Measurements from ENCODE around the gene ITGA11.

Gene ITGA11

DNA sequence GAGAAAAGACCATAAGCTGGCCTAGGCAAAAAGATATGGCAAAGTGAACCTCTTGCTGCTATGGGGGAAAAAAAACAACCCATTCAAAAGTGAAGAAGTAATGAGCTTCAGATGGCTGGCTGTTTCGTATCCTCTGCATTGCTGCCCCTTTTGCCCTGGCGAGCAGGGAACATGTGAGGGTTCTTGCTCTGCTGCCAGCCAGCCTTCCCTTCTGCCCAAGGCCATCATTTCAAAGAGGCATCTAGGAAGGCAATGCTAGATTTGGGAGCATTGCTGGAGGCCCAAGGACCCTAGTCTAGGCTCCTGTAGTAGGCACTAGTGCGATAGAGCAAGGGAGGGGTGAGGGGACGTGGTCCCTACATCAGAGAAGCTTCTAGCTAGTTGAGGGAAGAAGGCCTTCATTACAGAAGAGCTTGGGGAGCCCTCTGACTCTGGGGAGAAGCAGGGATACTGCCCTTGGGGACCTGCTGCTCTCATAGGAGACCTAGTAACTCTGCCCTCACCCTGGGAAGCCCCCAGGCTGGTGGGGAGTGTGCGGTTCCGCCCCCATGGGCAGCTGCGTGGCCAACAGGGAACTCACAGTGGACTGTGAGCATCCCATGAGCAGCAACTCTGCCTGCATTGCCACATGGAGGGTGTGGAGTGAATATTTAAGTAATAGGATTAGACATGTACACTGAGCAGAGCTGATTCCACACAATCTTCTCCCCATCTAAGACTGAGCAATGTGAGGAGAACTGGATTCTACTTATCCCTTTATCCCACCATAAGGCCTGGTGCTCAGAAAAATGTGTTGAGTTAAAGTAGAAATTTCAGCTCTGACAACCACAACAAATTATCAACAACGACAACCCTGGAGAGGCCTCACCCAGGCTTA is 21.3 kb downstream of the ITGA11 start:
- in situ Hi-C loops (cut with HindIII; ENCODE audit: low pct_unique_long_range_greater_than_20kb, low sequenced_read_pairs) = no loop called here
- TF ChIP-seq JUND (IDR thresholded peaks at IDR 0.05; ENCODE audit: low read depth) = no peak
- DNase-seq (ENCODE audit: low read depth in 1 of 2, low spot score in 1 of 2) = no peak

DNA sequence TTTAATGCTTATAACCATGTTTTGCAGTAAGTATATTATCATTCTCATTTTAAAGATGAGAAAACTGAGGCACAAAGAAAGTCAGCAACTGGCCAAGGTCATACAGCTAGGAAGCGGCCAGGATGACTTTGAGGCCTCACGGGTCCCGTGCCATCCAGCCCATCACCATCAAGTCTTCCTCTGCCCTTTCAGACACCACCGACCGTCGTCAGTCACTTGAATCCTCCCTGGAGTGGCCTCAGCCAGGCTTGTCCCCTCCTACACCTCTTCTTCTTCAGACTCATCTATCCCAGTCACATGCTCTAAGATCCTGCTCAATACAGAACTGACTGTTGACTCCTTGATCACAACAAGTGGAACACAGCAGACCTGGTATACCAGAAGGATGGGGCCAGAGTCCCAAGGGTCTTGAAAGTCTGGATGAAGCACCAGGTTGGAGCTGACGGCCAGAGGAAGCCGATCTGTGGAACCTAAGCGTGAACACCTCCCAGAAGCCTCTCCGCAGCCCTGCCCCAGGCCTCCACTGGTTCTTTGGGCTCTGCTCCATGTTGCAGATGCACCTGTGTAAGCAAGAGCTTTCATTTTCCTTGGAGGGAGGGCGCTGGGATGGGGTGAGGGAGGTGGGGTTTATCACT is 22.1 kb downstream of the ITGA11 start:
- in situ Hi-C loops (cut with HindIII; ENCODE audit: low pct_unique_long_range_greater_than_20kb, low sequenced_read_pairs) = no loop called here
- DNase-seq (ENCODE audit: low read depth in 1 of 2, low spot score in 1 of 2) = no peak
- no peak for TF ChIP-seq JUND (IDR thresholded peaks at IDR 0.05; ENCODE audit: low read depth)

DNA sequence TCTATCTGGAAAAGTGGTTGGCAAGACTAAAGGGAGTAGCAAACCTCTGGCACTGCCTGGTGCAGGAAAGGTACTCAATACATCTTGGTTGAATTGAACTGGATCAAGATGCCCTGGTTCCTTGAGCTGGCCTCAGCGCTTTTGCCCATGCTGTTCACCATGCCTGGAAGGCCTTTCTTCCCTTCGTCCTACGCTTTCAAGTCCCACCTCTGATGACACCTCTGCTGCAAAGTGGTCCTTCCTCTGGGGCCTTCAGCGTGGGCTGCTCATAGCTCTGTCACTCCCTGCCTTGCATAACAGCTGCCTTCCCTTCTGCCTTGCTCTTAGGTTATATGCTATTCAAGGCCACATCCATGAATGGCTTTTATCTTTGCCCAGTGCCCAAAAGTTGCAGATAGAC is 23.0 kb downstream of the ITGA11 start:
- in situ Hi-C loops (cut with HindIII; ENCODE audit: low pct_unique_long_range_greater_than_20kb, low sequenced_read_pairs) = no loop called here
- TF ChIP-seq JUND (IDR thresholded peaks at IDR 0.05; ENCODE audit: low read depth) = no peak
- no peak for DNase-seq (ENCODE audit: low read depth in 1 of 2, low spot score in 1 of 2)

DNA sequence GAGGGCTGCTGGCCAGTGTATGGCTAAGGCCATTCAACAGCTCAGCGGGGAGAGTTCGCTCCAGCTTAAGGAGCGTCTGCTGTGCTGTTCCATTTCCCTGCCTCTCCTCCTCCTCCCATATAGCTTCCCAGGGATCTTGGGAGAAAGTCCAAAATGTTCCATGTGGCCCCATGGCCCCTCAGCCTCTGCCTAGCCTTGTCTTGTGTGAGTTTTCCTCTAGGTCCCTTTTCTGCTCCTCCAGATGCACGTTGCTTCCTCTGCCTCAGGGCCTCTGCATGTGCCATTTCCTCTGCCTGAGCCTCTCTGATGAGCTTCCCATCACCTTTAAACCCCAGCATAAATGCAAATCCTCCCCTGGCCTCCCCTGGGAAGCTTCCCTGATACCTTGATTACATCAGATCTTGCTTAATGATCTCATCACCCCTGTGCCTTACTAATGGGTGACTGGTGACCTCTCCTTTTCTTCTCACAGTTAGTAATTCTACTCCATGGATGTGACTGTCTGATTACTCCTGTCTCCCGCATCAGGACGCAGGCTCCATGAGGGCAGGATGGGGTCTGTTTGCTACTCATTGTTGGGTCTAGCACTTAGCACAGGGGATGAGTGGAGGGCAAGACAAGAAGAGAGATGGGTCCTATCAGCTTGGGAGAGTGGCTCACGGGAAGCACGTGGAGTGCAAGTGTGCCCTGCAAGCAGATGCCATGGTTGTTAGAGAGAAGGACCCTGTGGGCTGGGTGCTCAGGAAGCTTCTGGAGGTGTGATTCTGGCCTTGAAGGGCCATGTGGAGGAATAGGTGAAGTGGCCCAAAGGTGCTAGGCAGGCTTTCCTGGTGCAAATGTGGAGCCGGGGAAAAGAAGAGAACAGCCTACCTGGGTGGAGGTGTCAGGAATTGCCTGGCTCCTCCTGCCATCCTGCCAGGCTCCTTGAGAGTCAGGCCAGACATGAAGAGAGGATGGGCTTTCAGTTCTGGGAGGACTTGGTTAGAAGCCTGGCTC is 23.8 kb downstream of the ITGA11 start:
- no peak for DNase-seq (ENCODE audit: low read depth in 1 of 2, low spot score in 1 of 2)
- in situ Hi-C loops (cut with HindIII; ENCODE audit: low pct_unique_long_range_greater_than_20kb, low sequenced_read_pairs) = no loop called here
- TF ChIP-seq JUND (IDR thresholded peaks at IDR 0.05; ENCODE audit: low read depth) = no peak

DNA sequence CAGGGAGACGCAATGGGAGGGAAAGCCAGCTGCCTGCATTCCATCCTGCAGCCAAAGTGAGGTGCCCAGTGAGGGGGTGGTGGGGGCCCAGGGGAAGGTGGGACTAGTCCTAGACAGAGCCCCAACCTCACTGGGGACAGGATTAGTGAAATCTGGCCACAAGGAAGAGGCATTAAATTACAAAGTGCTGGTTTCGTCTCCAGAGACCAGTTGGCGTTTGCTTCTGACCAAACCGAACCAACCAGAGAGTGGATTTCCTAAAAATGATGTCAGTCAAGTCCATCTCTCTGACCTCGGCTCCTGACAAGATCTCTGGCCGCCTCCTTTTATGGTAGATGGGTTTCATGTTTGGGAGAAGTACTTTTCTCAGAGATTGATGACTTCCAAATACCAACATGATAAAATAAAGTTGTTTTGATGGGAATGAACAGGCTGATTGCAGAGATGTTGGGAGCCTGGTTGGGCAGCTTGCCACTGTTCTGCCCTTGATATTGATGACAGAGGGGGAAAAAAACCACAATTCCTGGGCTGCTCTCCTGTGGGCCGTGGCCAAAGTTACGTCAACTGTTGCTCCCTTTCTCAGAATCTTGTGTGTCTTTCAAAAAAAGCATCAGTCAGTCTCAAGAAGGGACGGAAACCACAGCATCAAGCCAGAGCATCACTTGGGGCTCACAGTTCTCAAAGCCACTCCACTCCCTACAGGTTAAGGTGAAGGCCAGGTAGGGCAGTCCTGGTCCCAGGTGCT is 24.6 kb downstream of the ITGA11 start:
- no peak for DNase-seq (ENCODE audit: low read depth in 1 of 2, low spot score in 1 of 2)
- TF ChIP-seq JUND (IDR thresholded peaks at IDR 0.05; ENCODE audit: low read depth) = no peak
- in situ Hi-C loops (cut with HindIII; ENCODE audit: low pct_unique_long_range_greater_than_20kb, low sequenced_read_pairs) = no loop called here

DNA sequence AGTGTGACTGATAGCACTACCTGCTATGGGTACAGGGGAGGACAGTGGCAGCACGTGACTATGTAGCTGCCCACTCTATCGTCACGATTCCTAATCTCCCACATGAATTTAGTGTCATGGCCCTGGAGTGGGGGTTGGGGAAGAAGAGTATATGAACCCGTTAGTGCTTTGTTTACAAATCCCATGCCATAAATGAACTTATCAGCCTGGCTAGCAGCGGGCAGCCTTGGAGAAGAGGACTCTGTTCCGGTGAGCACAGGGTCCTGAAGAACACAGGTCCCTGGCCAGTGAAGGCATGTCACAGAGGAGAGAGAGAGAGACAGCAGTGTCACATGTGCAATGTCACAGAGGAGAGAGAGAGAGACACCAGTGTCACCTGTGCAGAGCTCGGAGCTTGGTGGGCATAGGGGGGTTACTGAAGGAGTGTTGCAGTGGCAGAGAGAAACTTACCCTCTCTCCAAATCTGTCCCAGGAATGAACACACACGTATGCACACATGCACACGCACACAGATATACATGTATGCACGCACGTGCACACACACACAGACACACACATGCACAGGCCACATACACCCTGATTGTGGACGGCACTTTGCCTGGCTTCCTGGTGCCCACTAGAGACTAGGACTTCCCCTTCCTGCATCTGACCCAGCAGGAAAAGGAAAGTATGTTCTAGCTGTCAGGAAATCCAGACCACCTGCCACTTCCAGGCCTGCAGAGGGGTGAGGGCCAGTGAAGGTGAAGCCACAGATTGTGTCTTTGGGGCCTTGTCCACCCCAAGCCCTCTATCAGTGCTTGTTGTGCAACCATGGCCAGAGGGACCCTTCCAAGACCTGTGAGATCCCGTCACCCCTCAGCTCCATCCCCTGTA is 26.3 kb downstream of the ITGA11 start:
- no peak for DNase-seq (ENCODE audit: low read depth in 1 of 2, low spot score in 1 of 2)
- in situ Hi-C loops (cut with HindIII; ENCODE audit: low pct_unique_long_range_greater_than_20kb, low sequenced_read_pairs) = no loop called here
- no peak for TF ChIP-seq JUND (IDR thresholded peaks at IDR 0.05; ENCODE audit: low read depth)

DNA sequence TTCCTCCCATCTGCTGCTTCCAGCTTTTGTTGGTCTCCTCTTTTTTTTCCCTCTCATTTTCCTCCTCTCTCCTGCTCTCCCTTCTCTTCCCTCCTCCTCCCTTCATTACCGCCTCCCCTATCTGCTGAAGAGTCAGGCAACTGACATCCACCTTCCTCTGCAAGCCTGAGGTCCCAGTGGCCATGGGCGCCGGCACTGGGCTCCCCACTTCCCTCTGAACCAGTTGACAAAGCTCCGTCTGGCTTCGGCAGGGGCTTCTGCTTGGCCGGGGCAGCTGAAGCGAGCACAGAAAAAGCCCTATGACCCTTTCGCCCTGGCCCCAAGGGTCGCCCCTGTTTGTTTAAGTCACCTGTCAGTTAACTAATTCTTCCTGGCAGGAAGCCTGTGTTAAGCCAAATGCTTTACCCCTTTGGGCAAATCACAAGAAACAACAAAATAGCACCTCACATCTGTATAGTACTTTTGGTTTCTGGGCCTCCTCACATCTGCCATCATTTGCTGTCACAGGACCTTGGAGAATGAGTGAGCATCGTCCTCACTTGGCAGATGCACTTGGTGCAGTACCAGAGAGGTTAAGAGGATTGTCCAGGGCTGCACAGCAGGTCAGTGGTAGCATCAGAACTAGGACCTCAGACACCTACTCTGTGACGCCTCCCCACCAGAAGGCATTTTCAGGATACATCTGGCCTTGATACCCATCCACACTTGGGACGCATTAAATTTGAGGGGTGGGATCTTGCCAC is 27.7 kb downstream of the ITGA11 start:
- in situ Hi-C loops (cut with HindIII; ENCODE audit: low pct_unique_long_range_greater_than_20kb, low sequenced_read_pairs) = no loop called here
- TF ChIP-seq JUND (IDR thresholded peaks at IDR 0.05; ENCODE audit: low read depth) = no peak
- DNase-seq (ENCODE audit: low read depth in 1 of 2, low spot score in 1 of 2) = no peak

DNA sequence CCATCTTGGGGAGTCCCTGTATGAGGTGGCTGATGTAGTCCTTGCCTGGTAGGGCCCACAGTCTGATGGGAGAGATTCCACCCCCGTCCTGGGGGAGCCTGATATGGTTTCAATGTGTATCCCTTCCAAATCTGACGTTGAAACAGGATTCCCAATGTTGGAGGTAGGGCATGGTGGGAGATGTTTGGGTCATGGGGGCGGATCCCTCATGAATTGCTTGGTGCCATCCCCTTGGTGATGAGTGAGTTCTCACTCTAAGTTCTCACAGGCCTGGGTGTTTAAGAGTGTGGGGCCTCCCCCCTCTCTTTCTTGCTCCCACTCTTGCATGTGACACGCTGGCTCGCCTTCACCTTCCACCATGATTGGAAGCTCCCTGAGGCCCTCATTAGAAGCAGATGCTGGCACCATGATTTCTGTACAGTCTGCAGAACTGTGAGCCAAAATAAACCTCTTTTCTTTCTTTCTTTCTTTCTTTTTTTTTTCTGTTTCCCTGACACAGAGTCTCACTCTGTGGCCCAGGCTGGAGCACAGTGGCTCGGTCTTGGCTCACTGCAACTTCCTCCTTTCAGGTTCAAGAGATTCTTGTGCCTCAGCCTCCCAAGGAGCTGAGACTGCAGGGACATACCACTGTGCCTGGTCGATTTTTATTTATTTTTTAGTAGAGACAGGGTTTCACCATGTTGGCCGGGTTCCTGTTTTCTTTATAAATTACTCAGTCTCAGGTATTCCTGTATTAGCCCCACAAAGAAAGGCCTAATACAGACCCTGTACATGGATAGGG is 28.6 kb downstream of the ITGA11 start:
- in situ Hi-C loops (cut with HindIII; ENCODE audit: low pct_unique_long_range_greater_than_20kb, low sequenced_read_pairs) = no loop called here
- DNase-seq (ENCODE audit: low read depth in 1 of 2, low spot score in 1 of 2) = no peak
- no peak for TF ChIP-seq JUND (IDR thresholded peaks at IDR 0.05; ENCODE audit: low read depth)

DNA sequence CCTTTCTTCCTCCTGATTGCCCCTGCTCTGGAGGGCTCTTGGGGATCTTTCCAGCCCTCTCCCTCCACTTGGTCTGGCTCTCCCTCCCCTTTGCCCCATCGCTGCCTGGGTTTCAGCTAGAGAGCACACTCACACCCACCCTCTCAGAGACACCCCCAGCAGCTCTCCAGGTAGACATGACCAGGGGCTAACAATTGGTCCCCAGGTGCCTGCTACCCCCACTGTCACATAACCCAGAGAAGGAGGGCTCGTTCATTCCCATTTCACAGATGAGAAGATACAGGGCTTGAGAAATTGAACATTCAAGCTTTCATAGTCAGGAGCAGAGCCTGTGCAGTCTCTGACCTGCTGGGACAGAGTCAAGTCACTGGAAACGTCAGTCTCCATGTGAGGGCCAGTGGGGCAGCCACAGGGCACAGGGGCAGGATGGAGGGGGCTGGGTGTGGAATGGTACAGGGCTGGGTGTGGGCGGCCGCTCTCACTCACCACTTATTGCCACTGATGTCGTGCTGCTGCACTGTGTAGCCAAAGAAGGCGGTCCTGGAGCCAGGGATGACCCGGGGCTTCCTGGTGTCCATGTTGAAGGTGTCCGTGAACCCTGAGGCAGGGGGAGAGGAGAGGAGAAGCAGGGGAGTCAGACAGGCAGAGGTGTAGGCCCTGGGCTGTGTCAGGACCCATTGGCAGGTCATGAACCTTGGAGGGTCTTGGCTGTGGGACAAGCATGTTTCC is 29.4 kb downstream of the ITGA11 start:
- DNase-seq (ENCODE audit: low read depth in 1 of 2, low spot score in 1 of 2) = no peak
- in situ Hi-C loops (cut with HindIII; ENCODE audit: low pct_unique_long_range_greater_than_20kb, low sequenced_read_pairs) = no loop called here
- no peak for TF ChIP-seq JUND (IDR thresholded peaks at IDR 0.05; ENCODE audit: low read depth)

Measured in T47D (cell line).